NCI-H69 (cell line): Measurements from ENCODE around the gene CCL15.
"Not testable (repeated sequence)": the region's sequence is repeated elsewhere in the genome, so short reads cannot be mapped to it uniquely, and the experiment has no call there.

Experiments
- DNase-seq: peaks from one replicate; lab custom pipeline; 2025; lab: John Stamatoyannopoulos, UW

Gene CCL15, protein sequence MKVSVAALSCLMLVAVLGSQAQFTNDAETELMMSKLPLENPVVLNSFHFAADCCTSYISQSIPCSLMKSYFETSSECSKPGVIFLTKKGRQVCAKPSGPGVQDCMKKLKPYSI

DNA sequence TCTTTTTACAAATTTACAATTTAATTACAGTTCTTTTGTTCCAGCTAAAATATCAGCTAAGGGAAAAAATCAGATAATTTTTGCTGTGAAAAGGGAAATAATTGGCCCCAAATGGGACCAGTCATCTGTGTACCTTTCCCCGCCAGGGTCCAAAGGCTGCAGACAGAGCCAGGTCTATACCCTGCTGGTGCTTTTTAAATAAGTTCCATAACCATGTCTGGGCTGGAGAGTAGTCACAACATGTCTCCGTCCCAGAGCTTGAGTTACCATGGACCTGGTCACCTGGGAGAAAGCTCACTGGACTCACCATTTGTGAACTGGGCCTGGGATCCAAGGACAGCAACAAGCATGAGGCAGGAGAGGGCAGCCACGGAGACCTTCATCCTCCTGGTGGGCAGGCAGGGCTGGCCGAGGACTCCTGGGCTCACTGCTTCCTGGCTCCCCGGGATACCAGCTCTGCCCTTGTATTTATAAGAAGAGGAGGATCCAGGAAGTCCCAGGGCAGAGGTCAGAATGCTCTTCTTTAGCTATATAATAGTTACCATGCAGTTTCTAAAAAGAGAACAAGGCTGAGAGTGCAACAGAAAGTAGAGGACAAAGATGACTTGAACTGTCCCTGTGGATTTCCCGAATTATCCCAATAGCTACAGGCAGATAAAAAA is at the start of gene CCL15:
CCL15 (minus strand) TSS at position 444 of the 662 bp plus-strand sequence; CDS start at position 383, 61 bp downstream.
- DNase-seq: peak; percentile 7

DNA sequence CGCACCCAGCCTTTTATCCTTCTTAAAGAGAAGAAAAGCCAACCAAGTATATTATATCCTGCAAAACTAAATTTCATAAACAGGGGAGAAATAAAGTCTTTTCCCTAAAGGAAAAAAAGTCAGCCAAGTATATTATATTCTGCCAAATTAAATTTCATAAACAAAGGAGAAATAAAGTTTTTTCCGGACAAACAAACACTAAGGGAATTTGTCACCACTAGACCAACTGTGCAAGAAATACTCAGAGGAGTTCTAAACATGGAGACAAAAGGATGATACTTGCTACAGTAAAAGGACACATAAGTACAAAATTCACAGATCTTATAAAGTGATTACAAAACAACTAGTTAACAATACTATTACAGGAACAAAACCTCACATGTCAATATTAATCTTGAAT is 48.3 kb upstream of the CCL15 start:
- no peak for DNase-seq

DNA sequence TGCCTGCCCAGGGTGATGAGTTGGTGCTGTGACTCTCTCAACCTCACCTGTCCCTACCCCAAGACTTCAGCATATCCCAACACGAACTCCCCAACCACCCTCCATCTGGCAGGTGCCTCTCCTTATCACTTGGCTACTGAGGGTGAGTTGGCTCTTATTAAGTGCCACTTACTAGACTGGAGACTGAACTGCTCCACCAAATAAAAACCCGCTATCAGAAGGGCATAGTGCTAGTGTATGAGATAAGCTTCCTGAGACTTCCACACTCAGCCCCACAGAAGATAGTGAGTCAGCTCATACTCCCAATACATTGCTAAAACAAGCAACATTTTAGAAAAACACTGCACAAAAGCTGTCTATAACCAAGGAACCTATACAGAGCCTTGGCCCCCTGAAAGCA is 46.7 kb upstream of the CCL15 start:
- no peak for DNase-seq

GRCh38 chr17:36036235-36036634 is 34.9 kb upstream of the CCL15 start:
- DNase-seq: no peak

- DNase-seq: no peak
Measured at GRCh38 chr17:36034127-36034526, 32.8 kb upstream of the CCL15 start.

- DNase-seq: no peak
Measured at GRCh38 chr17:36030956-36031355, 29.6 kb upstream of the CCL15 start.

GRCh38 chr17:36027761-36028160 is 26.4 kb upstream of the CCL15 start:
- no peak for DNase-seq

GRCh38 chr17:36024106-36024869 is 22.9 kb upstream of the CCL15 start:
- DNase-seq: no peak

GRCh38 chr17:36019423-36019822 is 18.1 kb upstream of the CCL15 start:
- DNase-seq: no peak

- no peak for DNase-seq
Measured at GRCh38 chr17:36017799-36018198, 16.4 kb upstream of the CCL15 start, which contains the start of gene CCL23. TSS of gene CCL23 (minus strand) at chr17:36017972. CDS start at chr17:36017897, 75 bp downstream.

DNA sequence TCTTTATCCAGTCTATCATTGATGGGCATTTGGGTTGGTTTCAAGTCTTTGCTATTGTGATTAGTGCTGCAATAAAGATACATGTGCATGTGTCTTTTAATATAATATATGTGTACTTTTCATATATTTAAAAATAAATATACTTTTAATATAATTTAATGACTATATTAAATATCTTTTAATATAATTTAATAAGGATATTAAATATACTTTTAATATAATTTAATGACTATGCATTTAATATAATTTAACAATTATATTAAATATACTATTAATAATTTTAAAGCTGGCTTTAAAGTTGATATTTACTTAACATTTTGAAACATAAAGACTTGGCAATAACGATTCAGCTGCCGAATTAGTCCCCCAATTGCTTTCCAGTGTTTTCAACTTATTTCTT is 15.2 kb upstream of the CCL15 start:
- no peak for DNase-seq

DNA sequence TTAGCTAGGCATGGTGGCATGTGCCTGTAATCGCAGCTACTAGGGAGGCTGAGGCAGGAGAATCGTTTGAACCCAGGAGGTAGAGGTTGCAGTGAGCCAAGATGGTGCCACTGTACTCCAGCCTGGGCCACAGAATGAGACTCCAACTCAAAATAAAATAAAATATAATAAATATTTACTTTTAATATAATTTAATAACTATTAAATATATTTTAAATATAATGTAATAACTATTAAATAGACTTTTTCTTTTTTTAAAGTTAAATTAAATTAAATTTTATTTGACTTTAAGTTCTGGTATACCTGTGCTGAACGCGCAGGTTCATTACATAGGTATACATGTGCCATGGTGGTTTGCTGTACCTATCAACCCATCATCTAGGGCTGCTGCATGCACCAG is 14.5 kb upstream of the CCL15 start:
- not testable (repeated sequence) for DNase-seq

DNA sequence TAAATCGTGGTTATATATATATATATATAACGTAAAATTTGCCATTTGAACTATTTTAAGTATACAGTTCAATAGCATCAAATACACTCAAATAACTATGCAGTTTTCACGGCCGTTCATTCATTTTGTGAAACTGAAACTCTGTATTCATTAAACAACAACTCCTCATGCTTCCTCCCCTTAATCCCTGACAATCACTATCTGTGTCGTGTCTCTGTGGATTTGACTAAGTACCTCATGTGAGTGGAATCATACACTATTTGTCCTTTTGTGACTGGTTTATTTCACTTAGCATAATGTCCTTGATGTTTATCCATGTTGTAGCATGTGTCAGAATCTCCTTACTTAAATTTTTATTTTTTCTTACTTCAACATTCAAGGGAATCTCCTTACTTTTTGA is 13.6 kb upstream of the CCL15 start:
- no peak for DNase-seq

DNA sequence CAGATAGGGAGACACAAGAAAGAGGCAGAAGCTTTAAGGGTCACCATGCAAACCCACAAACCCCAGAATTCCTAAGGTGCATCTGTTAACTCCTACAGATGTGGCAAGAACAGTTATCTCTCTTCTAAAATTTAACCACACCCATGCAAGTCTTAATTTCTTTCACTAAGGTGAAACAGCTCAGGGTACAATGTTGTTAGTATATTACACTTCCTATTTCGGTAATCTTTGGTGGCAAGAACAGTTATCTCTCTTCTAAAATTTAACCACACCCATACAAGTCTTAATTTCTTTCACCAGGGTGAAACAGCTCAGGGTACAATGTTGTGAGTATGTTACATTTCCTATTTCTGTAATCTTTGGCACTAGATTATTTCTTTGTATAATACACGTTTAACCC is 9.8 kb upstream of the CCL15 start:
- DNase-seq: no peak

- DNase-seq: no peak
Measured at GRCh38 chr17:36008998-36009665, 7.8 kb upstream of the CCL15 start.

- no peak for DNase-seq
Measured at GRCh38 chr17:36004594-36005108, 3.3 kb upstream of the CCL15 start.

DNA sequence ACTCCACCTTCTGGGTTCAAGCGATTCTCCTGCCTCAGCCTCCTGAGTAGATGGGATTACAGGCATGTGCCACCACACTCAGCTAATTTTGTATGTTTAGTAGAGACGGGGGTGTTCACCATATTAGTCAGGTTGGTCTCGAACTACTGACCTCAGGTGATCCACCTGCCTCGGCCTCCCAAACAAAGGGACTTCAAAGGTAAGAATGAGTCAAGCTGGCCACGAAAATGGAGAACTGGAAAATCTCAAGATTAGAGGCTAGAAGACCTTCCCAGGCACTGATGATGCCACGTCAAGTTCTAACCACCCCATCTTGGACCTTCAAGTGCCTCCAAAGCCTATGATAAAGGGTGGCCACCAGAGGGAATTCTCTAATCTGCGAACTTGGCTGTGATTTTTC is 1.3 kb upstream of the CCL15 start:
- DNase-seq: no peak

DNA sequence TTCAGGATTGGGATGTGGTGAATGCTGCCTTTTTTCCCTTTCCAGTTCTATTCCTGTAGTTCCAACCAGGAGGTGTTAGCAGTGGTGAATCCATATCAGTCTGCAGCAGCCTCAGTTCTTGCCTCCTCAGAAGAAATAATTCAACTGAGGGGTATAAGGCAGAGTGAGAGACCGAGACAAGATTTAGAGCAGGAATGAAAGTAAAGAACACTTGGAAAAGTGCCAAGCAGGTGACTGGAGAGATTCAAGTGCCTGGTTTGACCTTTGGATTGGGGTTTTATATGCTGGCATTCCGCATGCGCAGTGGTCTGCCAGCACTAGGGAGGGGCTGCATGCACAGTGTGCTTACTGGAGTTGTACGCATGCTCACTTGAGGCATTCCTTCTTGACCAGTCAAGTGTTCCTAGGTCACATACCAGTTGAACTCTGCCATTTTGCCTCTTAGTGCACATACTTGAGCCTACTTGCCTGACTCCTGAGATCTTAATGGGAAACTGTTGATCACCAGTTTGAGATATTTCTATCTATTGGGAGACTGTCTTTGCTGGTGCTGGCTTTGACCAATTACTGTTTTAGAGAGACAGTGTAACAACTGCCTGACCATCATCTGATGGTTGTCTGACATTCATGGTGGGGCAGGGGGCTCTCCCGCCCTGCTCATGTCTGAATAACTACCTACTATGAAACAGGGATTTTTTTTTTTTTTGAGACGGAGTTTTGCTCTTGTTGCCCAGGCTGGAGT is 680 bp upstream of the CCL15 start:
- peak; percentile 12 for DNase-seq

DNA sequence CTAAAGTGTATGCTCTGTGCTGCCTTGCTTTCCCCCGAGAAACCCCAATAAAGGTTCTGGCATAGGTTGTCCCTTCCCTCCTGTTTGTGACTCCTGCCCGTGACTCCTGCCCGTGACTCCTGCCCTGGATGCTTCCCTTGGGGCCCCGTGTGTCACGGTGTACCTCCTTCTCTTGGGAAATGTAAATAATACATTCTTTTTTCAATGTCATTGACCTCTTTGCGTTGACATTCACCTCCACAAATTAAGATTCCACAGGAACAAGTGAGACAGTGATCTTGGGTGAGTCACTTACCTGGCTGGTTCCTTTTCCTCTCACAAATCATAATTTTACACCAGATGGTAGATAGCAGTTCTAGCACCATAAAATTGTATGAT is 632 bp downstream of the CCL15 start:
- no peak for DNase-seq

DNA sequence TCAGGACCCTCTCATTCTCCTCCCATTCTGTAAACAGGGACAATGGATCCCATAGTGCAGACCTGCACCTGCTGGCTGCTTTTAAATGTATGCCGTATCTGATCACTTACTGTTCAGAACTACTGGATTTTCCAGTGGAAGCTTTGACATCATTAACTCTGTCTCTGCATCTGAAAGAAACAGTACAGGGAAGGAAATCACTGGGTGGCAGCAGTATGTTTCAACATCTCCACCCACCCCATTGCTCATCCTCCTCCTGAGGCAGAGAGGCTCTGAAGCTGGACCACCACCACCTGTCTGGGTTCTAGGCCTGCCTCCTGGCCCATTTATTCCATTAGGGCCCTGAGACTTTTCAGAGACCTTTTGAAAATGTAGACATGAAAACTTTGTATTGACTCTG is 2.6 kb downstream of the CCL15 start:
- no peak for DNase-seq

- no peak for DNase-seq
Measured at GRCh38 chr17:35998018-35998545, 3.3 kb downstream of the CCL15 start.

DNA sequence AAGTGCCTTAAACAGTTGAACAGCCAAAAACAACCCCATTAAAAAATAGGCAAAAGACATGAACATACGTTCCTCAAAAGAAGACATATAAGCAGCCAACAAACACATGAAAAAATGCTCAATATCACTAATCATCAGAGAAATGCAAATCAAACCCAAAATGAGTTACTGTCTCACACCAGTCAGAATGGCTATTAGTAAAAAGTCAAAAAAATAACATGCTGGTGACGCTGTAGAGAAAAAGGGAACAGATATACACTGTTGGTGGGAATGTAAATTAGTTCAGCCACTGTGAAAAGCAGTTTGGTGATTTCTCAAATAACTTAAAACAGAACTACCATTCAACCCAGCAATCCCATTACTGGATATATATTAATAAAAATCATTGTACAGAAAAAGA is 6.0 kb downstream of the CCL15 start:
- not testable (repeated sequence) for DNase-seq
